Colon (tissue), 2 donors: ENCODE measurements around the gene TELO2.

Source experiments
- FAIRE-seq: peaks from 2 replicates; lab custom pipeline; 2012; peaks lifted over from hg19 to GRCh38; lab: Jason Lieb, UNC
- donor health status: control.
- donor health status: control.

The TELO2 gene

DNA sequence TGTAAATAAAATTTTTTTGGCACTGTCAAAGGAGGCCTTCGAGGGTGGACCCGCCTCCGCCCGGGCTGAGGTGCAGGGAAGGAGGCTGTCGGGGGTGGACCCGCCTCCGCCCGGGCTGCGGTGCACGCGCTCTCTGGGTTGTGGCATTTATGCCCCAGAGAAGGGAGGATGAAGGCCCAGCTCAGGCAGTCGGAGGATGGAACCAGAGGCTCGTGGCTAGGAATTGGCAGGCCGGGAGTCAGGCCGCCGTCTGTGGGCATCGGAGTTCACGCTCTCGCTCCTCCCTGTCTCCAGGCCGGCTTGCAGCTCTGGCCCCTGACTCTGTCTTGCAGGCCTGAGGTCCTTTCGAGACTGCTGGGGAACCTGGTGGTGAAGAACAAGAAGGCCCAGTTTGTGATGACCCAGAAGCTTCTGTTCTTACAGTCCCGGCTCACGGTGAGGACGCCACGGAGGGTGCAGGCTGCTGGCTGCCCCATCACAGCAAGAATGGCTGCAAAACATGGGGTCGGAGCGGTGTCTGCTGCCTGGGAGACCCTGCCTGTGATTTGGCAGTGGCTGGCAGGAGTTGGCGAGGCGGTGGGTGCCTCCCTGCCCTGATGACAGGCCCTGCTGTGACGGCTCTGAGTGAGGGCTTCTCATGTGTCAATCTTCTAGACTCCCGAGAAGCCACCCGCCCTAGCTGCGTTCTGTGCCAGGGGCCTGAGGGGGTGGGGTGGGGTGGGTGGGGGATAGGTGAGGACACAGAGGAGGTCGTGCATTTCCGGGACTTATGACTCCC, 5.9 kb downstream of the TELO2 start:
- FAIRE-seq = no peak

- FAIRE-seq = no peak
Observed at GRCh38 chr16:1499756-1500464, 6.8 kb downstream of the TELO2 start.

DNA sequence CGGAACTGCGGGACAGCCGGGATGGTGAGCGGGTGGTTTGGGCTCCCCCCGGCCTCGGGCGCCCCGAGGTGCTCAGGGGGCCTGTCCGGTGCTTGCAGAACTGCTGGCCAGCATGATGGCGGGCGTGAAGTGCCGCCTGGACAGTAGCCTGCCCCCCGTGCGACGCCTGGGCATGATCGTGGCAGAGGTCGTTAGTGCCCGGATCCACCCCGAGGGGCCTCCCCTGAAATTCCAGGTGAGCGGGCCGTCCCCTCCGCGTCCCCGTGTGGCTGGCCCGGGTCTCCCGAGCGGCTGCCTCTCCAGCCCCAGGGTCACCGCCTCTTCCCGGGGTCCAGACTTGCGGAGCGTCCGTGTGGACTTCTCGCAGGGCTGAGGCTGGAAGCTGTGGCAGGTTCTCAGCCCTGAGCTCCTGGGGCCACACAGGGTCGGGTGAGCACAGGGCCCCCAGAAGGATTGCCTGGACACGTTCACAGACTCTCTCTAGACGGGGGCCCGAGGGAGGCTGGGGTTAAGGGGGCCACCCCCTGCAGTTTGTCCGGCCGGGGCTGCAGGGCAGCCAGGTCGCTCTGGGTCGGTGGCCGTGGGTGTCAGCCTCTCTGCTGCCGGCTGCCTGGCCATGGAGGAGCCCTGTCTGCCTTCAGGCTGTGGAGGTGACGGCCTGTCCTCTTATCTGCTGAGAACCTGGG, 7.4 kb downstream of the TELO2 start:
- no peak for FAIRE-seq

DNA sequence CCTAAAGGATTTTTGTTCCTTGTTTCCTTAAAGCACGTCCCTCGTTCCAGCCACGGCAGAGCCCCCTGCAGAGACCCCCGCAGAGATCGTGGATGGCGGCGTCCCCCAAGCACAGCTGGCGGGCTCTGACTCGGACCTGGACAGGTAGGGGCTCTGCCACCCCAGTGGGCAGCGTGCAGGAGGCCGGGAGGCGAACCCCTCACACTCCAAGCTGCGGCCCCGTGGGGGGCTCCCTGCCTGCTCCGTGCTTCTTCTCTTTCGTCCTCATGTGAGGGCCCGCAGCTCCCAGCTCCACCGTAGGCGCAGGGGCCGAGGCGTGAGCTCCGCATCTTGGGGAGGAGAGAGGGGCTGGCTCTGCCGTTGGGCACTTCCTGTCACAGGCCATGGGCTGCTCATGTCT, 8.5 kb downstream of the TELO2 start:
- no peak for FAIRE-seq

DNA sequence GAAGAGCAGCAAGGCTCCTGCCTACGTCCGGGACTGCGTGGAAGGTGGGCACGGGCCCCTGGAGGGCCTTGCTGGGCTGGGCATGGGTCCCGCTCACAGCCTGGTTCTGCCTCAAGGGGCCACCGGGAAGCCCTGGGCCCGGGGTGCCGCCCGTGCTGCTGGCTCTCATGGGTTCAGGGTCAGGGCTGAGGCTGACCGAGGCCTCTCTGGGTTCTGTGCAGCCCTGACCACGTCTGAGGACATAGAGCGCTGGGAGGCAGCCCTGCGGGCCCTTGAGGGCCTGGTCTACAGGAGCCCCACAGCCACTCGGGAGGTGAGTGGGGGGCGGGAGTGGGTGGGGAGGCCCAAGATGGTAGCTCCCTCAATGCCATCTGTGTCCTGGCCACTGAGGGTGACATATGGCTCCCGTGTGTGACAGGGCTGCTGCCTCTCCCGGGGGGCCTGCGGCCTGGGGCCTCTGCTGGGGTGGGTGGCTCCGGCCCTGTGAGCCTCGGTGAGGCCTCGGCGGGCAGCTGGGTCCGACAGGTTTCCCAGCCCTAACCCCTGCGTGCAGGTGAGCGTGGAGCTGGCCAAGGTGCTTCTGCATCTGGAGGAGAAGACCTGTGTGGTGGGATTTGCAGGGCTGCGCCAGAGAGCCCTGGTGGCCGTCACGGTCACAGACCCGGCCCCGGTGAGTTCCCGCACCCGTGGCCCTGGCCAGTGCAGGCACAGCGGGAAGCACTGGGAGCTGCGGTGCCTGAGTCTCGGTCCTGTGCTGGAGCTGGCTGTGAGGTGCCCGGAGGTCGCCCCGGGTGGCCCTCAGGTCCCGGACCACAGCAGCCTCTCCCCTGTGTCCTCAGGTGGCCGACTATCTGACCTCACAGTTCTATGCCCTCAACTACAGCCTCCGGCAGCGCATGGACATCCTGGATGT, 9.2 kb downstream of the TELO2 start:
- FAIRE-seq = no peak

DNA sequence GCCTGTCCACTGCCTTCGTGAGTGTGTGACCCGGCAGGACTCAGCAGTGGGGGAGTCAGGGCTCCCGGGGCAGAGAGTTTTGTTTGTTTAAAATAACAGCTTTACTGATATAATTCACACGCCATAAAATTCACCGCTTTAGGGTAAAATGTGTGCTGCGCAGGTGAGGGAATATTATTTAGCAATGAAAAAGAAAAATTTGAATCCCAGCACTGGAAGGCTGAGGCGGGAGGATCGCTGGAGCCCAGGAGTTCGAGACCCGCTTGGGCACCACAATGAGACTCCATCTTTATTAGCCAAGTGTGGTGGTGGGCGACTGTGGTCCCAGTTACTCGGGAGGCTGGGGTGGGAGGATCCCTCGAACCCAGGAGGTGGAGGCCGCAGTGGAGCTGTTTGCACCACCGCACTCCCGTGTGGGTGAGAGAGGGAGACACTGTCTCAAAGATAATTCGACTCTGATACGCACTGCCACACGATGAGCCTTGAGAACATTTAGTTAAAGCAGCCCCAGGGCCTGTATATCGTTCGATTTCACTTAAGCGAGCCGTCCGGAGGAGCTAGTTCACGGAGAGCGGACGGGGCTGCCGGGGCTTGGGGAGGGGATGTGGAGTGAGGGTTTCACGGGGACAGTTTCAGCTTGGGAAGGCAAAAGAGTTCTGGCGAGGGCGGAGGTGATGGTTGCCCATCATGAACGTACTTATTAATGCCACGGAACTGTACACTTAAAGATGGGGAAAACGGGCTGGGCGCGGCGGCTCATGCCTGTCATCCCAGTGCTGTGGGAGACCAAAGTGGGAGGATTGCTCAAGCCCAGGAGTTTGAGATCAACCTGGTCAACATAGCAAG, 10.2 kb downstream of the TELO2 start:
- no peak for FAIRE-seq

GRCh38 chr16:1505073-1505844, 12.1 kb downstream of the TELO2 start:
- FAIRE-seq = no peak

- no peak for FAIRE-seq
Observed at GRCh38 chr16:1505912-1506311, 12.8 kb downstream of the TELO2 start.

DNA sequence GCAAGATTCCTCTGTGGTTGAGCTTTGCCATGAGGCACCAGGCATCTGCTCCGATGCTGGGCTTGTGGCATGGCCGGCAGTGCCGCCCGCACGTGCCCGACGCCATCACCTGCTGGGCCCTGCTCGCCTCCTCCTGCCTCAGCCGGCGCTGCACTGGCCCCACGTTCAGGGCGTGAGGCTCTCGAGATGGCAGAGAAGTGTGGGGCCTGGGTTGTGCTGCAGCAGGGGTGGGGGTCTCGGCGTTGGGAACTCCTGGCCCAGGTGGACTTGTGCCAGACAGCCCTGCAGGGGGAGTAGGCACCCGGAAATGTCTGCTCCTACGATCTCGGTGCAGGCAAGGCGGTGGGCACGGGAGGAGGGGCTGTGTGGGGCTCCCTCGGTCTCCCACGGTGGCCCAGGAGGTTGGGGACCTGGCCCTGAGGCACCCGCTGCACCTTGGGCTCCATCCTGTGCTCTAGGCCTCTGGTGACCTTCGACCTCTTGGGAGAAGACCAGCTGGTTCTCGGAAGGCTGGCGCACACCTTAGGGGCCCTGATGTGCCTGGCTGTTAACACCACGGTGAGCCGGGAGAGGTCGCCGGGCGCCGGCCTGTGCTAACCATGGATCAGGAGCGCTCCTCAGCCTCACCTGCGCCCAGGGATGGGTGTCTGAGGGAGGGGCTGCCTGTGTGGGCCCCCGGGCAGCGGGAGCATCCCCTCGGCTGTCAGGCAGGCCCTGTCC, 13.5 kb downstream of the TELO2 start:
- FAIRE-seq = no peak

DNA sequence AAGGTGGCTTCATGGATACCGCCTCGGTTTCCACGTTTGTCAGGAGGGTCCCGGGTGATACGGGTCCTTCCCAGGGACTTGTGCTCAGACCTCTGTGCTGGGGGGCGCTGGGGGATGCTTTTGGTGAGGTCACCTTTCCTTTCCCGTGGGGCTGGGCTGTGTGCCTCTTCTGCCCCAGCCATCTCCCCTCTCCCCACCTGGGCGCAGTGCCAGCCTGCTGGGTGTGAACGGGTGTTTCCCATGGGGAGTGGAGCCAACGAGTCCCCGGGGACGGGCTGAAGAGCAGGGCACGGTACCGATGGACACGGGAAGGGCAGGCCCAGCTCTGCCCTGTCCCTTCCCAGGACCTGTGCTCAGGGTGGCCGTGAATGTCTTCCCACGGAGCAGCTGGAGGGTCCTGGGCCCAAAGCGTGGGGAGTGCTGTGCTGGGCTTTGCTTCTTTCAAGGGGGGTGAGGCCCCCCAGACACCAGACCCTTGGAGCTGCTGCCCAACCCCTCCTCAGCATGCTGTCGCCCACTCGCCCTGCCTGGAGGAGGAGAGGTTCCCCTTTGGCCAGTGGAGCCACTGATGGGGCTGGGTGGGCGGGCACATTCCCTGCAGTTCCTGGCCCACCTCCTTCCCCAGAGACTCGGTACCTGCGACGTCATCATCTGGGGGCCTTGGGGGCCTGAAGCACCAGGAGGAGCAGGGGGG, 15.5 kb downstream of the TELO2 start:
- no peak for FAIRE-seq

- FAIRE-seq = no peak
Observed at GRCh38 chr16:1509307-1510221, 16.4 kb downstream of the TELO2 start.

DNA sequence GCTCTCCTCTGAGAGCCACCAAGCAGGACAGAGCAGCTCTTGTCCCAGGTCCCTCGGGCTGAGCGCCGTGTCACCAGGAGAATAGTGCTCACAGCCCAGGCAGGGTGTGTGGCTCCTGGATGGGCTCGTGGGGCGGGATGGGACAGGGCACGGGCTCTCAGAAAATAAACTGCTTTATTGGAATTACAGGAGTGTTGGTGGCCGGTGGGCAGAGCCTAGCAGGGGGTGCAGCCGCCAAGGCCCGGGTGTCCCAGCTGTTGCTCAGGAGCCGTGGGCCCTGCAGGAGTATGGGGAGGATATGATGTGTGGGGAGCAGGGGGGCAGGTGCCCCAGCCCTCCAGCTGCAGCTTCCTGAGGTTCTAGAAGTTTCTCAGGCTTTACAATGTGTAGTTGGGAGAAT, 17.1 kb downstream of the TELO2 start:
- FAIRE-seq = no peak

DNA sequence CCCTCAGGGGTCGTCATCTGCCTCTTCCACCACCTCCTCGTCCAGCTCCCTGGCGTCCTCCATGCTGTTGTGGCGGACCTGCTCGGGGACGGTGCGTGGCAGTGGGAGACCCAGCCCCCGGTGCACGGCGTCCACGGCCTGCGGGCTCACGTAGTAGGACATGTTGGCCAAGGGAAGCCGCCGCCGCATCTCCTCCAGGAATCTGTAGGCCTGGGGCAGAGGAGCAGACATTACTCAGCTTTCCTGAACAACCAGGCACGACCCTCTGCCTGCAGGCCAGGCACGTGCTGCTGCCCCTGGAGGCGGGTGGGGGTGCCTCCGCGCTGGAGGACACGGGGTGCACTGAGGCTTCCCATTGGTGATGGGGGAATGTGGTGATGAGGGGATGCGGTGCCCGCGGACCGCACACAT, 17.8 kb downstream of the TELO2 start:
- no peak for FAIRE-seq

- no peak for FAIRE-seq
Observed at GRCh38 chr16:1511662-1512569, 18.8 kb downstream of the TELO2 start.

DNA sequence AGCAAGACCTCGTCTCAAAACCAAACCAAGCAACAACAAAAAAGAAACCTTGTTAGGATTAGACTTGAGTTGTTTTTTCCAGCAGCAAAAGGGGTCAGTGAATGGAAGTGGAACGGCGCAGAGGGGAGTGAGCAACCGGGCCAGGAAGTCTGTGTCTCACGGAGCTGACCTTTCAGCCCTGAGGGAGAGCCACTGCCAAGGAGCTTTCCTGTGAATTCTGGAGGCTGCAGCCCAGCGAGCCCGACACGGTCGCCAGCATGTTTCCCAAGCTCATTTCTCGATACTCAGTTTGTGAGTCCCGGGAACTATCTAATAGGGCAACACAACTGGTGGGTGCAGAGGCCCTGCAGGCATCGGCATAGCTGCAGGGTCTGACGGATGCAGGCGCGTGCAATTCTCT, 19.6 kb downstream of the TELO2 start:
- no peak for FAIRE-seq

- FAIRE-seq = no peak
Observed at GRCh38 chr16:1514507-1514906, 21.3 kb downstream of the TELO2 start.

- FAIRE-seq = no peak
Observed at GRCh38 chr16:1518626-1519135, 25.5 kb downstream of the TELO2 start.
